RWPE2 (cell line): ENCODE measurements around the gene ATP2C1.

Experiments
- ATAC-seq: fragments of 200-7000 bp; cut with Tn5 transposase; 3 replicates; pipeline ENCODE4 v1.9.1; 2021; ENCODE audit warnings: low read depth
- DNase-seq: peaks from one replicate; pipeline ENCODE4 v3.0.0-alpha.2; 2020; ENCODE audit warnings: low spot score
- H3K27ac ChIP-seq: fragments of 450-650 bp; 2 replicates; pipeline ENCODE4 v1.5.1; 2017; ENCODE audit warnings: mild to moderate bottlenecking; ENCODE audit not compliant: poor library complexity, severe bottlenecking
- H3K27me3 ChIP-seq: fragments of 250-450 bp; sonication (Bioruptor Pico); 2 replicates; pipeline ENCODE4 v1.5.1; 2021; ENCODE audit warnings: mild to moderate bottlenecking, moderate library complexity; ENCODE audit not compliant: insufficient read depth, poor library complexity, severe bottlenecking
- H3K36me3 ChIP-seq: fragments of 250-450 bp; sonication (Bioruptor Pico); 2 replicates; pipeline ENCODE4 v1.5.1; 2020; ENCODE audit warnings: low read depth, mild to moderate bottlenecking, moderate library complexity
- H3K4me1 ChIP-seq: fragments of 250-450 bp; sonication (Bioruptor Pico); 2 replicates; pipeline ENCODE4 v1.5.1; 2021; ENCODE audit warnings: mild to moderate bottlenecking, moderate library complexity; ENCODE audit not compliant: insufficient read depth, poor library complexity, severe bottlenecking
- H3K4me3 ChIP-seq: fragments of 250-450 bp; sonication (Bioruptor Pico); 2 replicates; pipeline ENCODE4 v1.5.1; 2021; ENCODE audit warnings: mild to moderate bottlenecking, moderate library complexity; ENCODE audit not compliant: severe bottlenecking
- H3K9me3 ChIP-seq: fragments of 250-450 bp; sonication (Bioruptor Pico); 2 replicates; pipeline ENCODE4 v1.5.1; 2021; ENCODE audit warnings: mild to moderate bottlenecking, moderate library complexity; ENCODE audit not compliant: severe bottlenecking
- TF ChIP-seq, protein P1 (sequence below): fragments of 450-650 bp; IDR thresholded peaks from one replicate; pipeline ENCODE4 v1.5.1; 2017; ENCODE audit warnings: mild to moderate bottlenecking, moderate library complexity; ENCODE audit not compliant: poor library complexity, severe bottlenecking

Gene ATP2C1

DNA sequence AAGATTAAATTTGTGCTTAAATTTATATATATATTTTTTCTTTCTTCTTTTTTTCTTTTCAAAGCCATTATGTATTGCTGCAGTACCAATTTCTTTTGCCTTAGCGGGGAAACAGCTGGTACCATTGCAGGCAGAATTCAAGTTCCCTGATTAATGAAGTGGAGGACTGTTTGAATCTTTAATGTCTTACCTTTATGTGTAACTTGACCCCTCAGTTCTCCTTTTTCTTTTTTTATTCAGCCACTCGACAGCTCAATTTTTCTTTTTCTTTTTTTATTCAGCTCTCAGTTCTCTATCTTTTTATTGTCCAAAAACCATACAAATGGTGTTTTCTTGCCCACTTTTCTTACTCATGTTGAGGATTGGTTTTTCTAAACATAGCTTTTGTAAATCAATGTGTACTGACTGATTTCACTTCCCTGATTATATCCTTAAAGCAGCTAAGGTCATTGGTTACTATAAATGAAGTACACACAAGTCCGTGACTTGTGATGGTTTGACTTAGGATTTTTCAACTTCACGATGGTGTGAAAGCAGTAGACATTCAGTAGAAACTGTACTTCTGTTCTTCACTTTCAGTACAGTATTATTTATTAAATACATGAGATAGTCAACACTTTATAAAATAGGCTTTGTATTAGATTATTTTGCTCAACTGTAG lies 22.8 kb downstream of the ATP2C1 start:
- DNase-seq (no peak), ATAC-seq (no peak)
- no peaks in the 10 kb centered on the region for H3K27me3 ChIP-seq
- H3K27ac ChIP-seq = no peak overlapping the region
- H3K4me3 ChIP-seq = no peak overlapping the region
- no peaks in the 10 kb centered on the region for H3K9me3 ChIP-seq
- H3K36me3 ChIP-seq = no peaks in the 10 kb centered on the region
- TF ChIP-seq, protein P1, sequence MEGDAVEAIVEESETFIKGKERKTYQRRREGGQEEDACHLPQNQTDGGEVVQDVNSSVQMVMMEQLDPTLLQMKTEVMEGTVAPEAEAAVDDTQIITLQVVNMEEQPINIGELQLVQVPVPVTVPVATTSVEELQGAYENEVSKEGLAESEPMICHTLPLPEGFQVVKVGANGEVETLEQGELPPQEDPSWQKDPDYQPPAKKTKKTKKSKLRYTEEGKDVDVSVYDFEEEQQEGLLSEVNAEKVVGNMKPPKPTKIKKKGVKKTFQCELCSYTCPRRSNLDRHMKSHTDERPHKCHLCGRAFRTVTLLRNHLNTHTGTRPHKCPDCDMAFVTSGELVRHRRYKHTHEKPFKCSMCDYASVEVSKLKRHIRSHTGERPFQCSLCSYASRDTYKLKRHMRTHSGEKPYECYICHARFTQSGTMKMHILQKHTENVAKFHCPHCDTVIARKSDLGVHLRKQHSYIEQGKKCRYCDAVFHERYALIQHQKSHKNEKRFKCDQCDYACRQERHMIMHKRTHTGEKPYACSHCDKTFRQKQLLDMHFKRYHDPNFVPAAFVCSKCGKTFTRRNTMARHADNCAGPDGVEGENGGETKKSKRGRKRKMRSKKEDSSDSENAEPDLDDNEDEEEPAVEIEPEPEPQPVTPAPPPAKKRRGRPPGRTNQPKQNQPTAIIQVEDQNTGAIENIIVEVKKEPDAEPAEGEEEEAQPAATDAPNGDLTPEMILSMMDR = no peak
- no peaks in the 10 kb centered on the region for H3K4me1 ChIP-seq

DNA sequence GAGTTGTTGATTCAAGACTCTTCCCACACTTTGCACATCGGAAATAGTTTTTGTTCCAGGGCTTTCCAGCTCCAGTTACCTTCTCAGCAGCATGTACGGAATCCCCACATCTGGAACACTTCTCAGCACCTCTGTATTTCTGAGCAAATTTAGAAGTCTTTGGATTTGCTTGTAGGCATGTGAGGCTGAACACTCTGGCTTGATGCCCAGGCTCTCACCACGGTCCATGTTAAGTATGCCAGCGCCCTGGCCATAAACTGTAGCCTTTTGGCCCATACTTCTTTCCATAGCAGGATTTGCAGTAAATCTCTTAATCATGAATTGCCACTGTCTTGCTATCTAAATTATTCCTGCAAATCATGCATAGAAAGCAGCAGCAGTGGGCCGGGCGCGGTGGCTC lies 24.4 kb downstream of the ATP2C1 start:
- H3K27ac ChIP-seq = no peak overlapping the region
- H3K9me3 ChIP-seq = peaks cover 2% of the 10 kb centered on the region
- no peak for DNase-seq
- no peak for ATAC-seq
- H3K4me1 ChIP-seq = no peaks in the 10 kb centered on the region
- TF ChIP-seq, protein P1 = no peak
- H3K4me3 ChIP-seq = no peak overlapping the region
- H3K36me3 ChIP-seq = 0 out of 2 replicates have a peak, but pooled peaks cover 3% of the 10 kb centered on the region
- no peaks in the 10 kb centered on the region for H3K27me3 ChIP-seq

DNA sequence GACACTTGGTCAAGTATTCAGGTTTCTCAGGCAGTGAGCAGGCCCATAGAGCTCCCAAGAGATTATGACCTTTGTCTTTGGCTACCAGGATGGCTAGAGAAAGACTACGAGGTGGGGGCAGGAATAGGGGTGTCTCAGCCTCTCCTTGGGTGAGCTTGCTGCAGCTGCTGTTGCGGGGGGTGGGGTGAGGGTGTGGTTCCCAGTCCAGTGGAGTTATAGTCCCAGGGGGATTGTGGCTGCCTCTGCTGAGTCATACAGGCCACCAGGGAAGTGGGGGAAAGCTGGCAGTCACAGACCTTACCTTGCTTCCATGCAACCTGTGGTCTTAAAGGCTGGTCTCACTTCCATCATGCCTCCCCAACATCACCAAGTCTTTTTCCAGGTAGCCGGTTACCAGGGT lies 31.7 kb downstream of the ATP2C1 start:
- H3K27me3 ChIP-seq = no peaks in the 10 kb centered on the region
- TF ChIP-seq, protein P1 = no peak
- H3K27ac ChIP-seq = no peak overlapping the region
- no peak overlapping the region for H3K4me3 ChIP-seq
- H3K36me3 ChIP-seq = peaks cover 6% of the 10 kb centered on the region; the same call in 1 of the 2 replicates
- peaks cover 5% of the 10 kb centered on the region for H3K9me3 ChIP-seq
- peak; percentile 32 for DNase-seq
- ATAC-seq = no peak
- H3K4me1 ChIP-seq = no peaks in the 10 kb centered on the region

DNA sequence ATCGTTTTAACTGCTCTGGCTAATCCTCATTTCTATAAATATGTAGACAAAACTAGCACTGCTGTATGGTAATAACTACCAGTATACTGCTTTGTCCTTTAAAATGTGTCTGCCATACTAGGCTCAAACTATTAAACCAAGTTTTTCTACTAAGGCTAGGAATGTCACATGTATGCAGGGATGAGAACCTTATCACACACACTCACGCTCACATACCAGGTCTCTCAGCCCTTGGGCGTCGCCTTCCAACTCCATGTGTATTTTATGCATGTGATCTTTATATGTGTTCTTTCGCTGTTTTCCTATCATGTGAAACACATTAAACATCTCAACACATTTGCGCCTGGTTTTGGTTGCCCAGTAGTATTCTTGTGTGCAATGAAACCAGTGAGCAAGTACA lies 32.6 kb downstream of the ATP2C1 start:
- TF ChIP-seq, protein P1 = no peak
- Histone ChIP-seq H3K9me3 (peaks cover 5% of the 10 kb centered on the region), H3K27ac (no peak overlapping the region), H3K4me1 (no peaks in the 10 kb centered on the region), H3K36me3 (peaks cover 15% of the 10 kb centered on the region), H3K27me3 (no peaks in the 10 kb centered on the region), H3K4me3 (no peak overlapping the region)
- no peak for DNase-seq
- ATAC-seq = no peak

DNA sequence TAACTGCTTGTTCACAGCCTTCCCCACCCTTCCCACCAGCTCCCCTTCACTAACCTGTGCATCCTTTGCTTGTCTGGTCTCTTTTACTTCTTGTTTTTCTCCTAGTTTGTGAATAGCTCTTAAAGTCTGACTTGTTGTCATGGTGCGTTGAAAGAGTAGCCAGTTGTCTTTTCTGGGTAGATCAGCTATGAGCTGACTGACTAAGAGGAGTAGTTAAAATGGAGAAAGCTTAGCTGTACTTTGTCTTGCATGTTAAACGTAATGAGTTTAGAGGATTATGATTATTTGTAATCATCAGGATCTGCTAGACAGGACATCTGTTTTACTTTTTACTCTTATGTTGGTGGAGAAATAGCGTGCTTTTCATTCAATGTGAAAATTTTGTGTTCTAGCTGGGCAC lies 35.9 kb downstream of the ATP2C1 start:
- H3K4me3 ChIP-seq = no peak overlapping the region
- no peak for DNase-seq
- no peak for ATAC-seq
- H3K27ac ChIP-seq = no peak overlapping the region
- TF ChIP-seq, protein P1 = no peak
- H3K27me3 ChIP-seq = no peaks in the 10 kb centered on the region
- no peaks in the 10 kb centered on the region for H3K9me3 ChIP-seq
- H3K36me3 ChIP-seq = peaks cover 31% of the 10 kb centered on the region
- no peaks in the 10 kb centered on the region for H3K4me1 ChIP-seq
